HG02759 (cell line): ENCODE measurements around the gene DTNB.

Experiments
- ATAC-seq: cut with Tn5 transposase; IDR thresholded peaks from one replicate; pipeline ENCODE4 v1.9.1; 2021; ENCODE audit warnings: mild to moderate bottlenecking, moderate library complexity; ENCODE audit not compliant: unreplicated experiment

DTNB gene

DNA sequence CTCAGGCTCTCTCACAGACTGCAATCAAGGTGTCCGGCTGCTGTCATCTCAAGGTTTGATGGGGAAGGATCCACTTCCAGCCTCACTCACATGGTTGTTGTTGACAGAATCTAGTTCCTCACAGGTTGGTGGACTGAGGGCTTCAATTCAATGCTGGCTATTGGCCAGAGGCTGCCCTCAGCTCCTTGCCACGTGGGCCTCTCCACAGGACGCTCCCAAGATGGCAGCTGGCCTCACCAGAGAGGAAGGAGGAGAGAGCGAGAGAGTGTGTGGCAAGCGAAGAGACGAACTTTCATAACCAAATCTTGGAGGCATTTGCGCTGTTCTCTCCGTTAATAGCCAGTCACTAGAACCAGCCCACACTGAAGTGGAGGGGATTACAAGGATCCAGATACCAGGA lies 318.1 kb downstream of the DTNB start:
- ATAC-seq, result no peak

DNA sequence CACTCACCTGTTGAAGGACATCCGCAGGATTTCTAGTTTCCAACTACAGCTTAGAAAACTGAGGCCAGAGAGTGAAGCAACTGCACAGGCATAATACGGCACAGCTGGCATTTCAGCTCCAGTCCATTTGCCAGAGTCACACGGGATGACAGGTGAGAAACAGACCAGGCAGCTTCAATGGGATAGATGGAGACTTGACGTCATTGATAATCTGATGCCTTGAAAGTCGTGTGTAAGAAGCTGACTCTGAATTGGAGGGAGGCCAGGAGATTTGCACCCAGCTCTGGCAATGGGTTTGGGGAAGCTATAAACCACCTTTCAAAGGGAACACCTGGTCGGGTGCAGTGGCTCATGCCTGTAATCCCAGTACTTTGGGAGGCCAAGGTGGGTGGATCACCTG lies 319.3 kb downstream of the DTNB start:
- no peak for ATAC-seq

DNA sequence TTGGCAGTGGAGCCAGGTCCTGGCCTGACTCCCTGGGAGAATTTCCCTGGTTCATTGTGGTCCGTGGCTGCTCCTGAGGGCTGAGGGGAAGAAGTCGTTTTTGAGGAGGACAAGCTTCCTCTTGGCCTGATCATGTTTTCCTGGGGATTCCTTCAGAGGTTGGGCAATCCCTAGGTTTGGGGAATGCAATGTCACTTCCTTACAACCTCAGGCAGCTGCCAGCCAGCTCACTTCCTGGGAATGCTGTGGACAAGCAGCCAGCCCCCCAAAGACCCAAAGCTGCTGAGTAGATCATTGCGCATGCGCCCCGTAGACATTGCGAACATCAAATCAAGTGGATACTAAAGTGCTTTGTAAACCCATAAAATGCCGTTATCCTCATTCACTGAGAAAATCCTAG lies 324.0 kb downstream of the DTNB start:
- ATAC-seq, result no peak

DNA sequence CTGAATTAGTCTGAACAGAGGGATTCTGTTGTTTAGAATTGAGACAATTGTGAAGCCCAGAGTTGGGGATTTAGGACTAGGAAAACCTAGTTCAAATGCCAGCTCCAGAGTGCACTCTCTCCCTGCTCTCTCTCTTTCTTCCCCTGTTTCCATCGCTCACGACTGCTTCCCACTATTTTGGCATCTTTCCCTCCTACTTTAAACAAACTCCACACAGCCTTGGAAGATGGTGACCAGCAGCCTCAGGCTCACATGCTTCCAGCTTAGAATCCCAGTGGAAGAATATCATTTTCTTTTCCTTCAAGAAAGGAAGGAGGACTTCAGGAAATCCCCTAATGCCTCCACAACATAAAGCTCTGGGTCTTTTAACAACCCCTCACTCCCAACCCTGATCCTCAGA lies 325.5 kb downstream of the DTNB start:
- ATAC-seq, result no peak

DNA sequence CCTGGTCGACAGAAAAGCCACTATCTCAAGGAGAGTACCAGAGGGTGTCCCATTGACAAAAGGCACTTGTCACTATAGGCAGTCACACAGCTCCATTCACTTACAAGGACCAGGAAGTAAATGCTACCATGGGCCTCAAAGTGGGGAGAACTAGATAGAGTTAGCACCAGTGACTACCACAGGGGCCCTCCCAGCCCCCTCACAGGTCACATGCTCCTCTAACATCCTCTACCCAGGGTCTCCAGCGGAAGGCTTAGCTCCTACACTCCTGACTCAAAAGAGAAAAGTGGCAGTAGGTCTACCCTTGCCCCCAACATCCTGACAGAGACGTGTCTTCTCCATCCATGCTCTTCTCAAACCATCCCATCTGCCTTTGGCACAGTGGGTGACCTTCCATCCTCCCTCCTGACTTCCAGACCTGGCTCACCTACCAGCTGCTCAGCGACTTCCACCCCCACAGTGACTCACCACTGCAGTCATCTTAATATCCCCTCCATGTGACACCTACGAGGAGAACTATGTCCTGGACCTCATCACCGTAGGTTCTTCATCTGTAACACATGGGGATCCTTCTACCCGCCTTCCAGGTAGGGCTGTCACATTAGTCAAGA lies 326.1 kb downstream of the DTNB start:
- ATAC-seq, result no peak

DNA sequence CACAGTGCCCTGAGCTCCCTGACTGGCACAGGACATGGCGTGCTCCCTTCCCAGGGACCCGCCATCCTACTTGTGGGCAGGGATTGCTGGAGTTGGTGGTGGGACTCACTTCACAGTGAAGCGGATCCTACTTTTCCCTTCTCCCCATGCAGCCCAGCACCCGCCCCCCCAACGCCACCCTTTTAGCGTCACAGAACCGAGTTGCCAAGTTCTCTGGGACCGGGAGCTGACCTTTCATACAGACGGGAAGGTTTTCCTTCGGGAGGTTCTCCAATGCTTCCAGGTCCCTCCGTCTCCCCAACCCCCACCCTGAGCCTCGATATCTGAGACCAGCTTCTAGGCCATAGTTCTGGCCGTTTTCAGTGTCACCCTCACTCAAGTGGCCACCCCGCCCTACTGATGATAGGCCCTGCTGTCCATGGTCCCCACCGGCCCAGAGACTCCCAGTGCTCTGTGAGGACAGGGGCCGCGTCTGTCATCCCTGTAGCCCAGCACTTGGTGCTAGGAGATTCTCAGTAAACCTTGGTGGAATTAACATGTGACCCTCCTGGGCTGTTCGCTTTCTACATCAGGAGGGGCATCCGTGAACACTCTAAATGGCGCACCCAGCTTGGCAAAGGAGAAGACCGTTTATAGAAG lies 330.1 kb downstream of the DTNB start:
- no peak for ATAC-seq

DNA sequence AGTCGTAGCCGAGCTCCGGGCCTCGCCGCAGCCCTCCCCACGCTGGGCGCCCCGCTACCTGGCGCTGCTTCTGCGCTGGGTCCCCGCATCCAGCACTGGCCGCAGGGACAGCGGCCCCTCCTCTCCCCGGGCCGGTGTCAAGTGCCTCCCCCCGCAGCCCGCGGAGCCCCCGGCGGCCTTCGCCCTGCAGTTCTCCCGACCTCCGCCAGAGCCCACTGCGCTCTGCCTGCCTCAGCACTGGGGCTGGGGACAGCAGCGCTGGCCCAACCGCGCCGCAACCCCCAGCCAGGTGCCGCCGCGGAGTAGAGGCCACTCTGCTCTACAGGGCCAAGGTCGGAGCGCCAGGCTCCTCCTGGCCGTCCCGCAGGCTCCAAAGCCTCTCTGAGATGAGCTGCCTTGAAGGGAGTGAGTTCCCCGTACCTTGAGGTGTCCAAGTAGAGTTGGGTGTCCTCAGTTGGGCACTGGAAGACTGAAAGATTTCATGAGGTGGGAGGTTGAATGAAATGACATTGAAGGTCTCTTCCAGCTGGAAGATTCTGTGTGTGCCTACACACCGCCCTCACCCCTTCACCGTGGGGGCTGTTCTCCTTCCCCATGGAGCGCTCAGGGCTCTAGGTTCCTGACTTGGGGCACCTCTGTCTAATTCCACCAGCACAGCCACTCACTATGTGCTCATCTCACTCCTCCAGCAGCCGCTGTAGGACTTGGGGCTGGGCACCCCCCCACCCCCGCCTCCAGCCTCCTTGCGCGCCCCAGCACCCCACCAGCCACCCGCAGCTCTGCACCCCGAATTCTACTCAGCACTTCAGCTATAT lies 330.8 kb downstream of the DTNB start:
- ATAC-seq, result peak; percentile 82

DNA sequence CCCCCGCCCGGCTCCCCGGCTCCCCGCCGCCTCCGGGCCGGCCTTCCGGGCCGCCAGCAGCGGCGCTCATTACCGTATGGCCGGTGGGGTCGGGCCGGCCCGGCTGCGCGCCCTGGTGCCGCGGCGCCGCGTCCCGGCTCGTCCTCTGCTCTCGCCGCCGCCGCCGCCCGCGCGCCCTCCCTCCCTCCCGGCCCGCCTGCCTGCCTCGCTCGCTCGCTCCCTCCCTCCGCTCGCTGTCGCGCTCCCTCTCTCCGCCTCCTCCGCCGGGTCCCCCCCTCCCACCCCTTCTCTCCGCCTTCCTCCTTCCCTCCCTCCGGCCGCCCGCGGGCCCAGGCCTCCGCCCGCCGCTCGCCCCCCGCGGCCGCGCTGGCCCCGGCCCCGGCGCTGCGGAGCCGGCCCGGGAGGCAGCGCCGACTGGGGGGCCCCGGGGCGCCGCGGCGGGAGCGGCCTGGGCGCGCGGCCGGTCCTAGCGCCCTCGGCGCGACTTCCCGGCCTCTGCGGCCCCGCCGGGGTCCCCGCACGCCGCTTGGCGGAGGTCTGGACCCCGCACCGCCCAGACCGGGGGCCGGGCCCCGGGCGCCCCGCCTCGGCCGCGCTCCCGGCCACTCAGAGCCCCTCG lies 331.5 kb downstream of the DTNB start, which contains the start of gene DNMT3A:
Gene DNMT3A, minus strand, starts transcription at position 173 of the 619 bp plus-strand sequence. CDS start 27,941 bp downstream, outside the sequence.
- ATAC-seq, result peak; percentile 38

DNA sequence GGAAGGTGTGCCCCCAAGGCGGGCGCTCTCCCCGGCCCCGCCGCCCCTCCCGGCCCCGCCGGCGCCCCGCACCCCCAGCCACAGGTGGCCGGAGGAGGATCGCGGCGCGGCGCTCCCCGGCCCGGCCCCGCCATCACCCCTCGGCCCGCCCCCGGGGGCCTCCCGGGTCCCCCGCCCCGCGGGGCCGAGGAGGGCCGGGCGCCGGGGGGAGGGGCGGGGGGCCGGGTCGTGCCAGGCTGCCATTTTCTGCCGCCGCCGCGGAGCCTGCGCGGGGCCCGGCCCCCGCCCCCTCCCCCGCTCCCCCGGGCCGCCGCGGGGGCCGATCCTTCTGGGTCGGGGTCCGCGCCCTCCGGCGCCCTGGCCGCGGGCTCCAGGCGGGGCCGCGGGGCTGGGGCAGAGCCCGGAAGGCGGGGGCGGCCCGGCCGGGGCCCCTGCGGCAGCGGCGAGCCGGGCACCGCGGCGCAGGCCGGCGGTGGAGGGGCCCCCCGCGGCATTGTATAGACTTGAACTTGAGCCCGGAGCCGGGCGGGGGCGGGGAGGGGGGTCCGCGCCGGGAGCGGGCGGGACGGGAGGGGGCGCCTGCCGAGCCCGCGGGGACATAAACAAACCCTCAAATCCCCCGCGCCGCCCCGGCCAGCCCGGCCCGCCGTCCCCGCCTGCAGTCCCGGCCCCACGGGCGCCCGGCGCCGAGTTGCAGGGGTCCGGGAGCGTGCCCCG lies 332.2 kb downstream of the DTNB start:
- ATAC-seq, result peak; percentile 24

DNA sequence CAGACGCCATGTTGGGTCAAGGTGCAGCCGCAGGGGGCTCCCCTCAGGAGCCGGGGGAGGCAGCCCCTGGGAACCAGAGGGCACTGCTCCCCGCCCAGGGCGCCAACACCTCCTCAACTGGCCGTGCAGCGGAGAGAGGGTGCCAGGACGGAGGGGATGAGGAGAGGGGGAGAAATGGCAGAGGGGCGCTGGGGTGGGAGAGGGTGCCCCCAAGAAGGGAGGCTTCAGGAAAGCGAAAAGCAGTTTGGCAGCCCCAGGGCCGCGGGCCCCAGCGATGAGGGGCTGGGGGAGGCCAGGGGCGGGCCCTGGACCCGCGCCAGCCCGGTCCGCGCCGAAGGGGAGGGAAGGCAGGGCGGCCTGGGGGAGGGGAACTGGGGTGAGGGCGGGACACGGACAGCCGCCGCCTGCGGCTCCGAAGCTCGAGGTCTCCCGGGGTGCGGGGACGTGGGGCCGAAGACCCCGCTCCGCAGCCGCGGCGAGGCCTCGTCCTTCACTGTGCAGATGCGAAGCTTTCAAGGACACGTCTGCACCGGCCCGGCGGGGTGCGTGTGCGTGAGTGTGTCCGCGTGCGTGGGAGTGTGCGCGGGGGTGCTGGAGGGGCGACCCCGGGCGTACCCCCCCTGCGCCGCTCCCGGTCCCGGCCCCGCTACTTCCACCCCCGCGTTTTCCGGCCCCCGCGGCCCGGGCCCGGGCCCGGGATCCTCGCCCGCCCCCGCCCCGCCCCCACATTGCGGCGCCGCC lies 333.0 kb downstream of the DTNB start:
- no peak for ATAC-seq

DNA sequence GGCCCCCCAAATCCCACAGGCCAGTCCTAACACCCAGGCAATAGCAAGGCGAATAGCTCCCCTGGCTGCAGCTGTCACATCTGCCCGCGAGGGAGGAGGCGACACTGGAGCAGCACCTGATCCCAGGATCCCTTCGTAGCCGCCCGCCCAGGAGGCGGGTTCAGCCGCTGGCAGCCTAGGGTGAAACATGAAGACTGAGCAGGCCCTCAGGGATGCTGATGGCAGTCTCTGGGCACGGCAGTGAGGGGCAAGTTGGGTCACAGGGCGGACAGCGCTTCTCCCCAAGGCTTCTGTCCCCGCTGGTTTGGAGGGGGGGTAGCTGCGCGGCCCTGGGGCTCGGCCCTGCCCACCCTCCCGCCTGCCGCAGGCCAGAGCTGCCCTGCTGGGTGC lies 333.6 kb downstream of the DTNB start:
- ATAC-seq, result no peak

DNA sequence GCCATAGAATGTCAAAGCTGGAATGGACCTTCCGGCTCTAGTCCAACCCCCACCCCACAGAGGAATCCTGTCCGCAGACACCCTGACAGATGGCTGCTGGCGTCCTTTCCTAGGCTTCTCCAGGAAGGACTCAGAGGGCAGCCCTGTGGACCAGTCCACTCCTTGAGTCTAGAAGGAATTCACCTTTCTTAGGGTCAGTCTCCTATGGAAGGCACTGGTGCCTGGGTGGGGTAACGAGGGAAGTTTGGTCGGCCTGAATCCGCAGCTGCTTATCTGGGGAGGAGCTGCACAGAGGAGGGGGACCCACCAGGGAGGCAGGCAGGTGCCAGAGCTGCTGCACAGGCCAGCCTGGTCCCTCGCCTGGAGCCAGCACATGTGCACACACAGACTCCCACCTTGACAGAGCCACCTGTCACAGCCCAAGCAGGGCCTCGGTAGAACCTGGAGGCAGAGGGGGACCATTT lies 334.1 kb downstream of the DTNB start:
- ATAC-seq, result no peak

DNA sequence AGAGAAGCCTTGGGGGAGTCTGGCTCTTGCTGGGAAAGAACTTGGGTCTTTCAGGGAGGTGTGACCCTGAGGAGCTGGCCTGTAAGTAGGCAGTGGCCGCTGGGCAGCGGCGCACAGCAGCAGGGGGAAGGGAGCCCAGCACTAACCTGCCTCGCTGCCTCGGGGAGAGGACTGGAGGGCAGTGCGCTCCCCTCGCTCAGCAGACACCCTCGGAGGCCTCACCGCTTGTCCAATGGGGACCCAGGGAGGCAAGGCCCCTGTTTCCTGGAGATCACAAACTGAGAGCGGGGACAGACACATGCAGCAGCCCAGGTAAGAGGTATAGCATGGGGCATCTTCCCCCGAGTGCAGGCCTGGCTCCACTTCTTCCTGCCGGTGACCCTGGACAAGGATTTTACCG lies 335.0 kb downstream of the DTNB start:
- ATAC-seq, result no peak

DNA sequence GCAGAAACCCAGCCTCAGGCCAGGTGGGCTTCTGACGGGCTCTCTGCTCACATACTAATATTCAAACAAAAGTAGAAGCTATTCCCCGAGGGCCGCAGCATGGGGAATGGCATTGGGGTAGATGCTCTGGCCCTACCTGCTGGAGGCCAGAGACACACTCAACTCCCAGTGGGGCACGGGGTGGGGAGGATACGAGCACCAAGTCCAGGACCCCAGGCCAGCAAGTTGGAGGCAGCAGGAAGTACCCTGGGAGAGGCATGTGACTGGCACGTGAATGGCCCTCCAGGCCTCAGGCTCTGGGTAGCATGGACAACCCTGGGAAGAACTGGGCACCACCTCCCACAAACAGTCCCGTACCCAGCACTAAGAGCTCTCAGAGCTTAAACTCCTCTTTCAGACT lies 335.5 kb downstream of the DTNB start:
- ATAC-seq, result no peak

DNA sequence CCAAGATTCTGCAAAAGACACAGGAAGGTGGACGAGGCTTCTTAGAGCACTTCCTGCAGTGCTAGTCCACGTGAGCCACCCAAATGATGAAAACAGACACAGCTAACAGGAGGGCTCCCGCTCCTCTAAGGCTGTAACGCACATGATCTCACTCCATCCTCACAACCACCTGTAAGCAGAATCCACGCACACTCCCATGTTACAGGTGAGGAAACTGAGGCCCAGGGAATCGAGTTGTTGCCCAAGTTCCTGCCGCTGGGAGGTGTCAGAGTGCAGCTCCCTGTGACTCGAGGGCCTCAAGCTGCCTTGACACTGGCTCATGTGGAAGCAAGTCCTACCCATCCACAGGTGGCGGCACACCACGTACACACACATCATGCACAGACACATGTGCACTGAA lies 336.1 kb downstream of the DTNB start:
- ATAC-seq, result no peak

DNA sequence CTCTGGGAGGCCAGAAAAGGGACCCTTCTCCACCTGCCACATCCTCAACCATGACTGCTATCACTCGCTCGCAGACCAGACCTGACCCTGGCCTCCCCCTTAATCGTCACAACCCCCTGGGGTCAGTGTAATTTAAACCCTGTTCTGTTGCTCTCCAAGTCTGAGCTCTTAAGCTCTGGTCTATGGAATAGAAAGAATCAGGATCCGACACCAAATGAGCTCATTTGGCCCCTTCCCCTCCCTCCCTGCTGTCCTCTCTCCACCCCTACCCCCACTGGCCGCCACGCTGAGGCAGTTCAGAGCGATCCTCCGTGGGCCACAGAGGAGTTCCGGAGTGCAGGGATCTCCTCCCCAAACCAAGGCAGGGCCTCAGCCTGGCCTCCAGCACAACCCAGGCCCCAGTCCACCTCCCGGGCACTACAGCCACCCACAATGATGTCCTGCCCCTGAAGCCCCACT lies 337.0 kb downstream of the DTNB start:
- no peak for ATAC-seq

DNA sequence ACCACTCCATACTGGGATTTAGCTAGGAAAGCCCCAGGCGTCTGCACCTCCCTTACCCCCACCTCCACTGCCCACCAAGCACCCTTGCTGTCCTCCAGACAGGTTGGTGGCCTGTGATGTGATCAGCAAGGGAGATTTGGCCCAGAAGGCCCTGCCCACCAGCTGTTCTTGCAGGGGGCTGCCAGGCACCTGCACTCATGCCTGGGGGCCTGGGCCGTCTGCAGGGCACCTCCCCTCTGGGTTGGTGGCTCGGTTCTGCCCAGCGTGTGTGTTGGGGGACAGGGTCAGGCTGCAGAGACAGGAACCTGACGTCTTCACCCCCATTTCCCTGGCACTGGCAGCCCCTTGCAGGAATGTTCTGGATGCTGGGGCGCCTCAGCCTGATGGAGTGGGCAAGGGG lies 337.4 kb downstream of the DTNB start:
- ATAC-seq, result no peak

DNA sequence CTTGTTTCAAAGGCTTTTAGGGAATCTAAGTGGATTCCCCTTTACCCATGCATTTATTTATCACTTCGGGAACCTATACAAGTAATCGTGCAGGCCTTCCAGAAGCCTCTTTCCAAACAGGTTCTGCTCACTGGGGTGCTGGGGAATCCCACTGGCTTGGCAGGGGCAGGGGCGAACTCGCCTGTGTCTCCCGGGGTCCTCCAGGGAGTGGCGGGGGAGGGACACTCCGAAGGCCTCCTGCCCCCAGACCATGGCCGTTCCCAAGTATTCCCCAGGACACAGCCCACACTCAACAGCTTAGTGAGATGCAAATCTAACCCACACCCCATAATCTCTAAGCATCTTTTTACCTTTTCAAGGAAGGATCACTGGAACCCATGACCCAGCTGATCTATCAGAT lies 338.2 kb downstream of the DTNB start:
- no peak for ATAC-seq

DNA sequence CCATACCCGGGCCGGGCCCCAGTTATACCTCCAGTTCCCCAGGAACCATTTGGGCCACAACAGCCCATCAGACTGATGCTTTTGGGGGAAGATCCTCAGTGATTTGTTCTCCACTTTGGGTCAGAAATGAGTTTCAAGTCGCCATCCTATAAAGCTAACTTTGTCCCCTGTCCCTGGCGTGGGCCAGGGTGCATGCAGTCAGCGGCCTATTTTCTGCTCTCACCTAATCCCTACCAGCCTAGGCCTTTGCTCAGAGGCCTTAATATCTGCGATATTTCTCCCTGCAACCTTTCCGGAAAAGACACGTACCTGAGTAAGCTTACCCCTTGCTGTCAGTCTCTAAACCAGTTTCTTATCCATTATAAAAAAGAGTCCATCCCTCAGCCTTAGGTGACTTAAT lies 338.9 kb downstream of the DTNB start:
- no peak for ATAC-seq

DNA sequence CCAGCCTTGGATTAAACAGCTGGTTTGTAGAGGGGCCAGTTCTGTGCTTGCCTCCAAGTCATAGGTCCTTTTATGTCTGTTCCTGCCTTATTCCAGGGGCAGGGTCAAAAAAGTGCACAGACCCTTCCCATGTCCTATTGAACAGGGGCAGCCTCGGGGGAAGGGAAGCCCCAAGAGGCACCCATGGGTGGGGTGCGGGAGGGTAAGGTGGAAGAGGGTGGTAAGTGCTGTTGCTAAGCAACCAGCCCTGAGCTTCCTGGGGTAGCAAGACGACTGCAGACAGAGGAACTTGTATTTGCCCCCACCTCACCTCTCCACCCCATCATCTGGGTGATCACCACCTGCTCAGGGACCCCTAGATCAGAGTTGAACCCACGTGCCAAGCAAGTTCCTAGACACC lies 339.4 kb downstream of the DTNB start:
- no peak for ATAC-seq
